Large intestine (tissue), 1 donor: ENCODE measurements around the gene BTG2. TPM values are rescaled to one million over a fixed set of nuclear protein-coding genes. Genes with fewer than 3 reads are reported as not detected.

ENCODE experiments used
- polyA plus RNA-seq: library from polyadenylated mRNA; unstranded; fragments of 120-200 nt; gene quantifications from one replicate; pipeline ENCODE4 v1.2.1, GENCODE V29; 2013

Gene BTG2
- polyA plus RNA-seq, 1 donor: 191 TPM

Other genes starting within 250 kb of the BTG2 start
- 0.66 TPM for gene MYOG, start 219.5 kb upstream of the BTG2 start, polyA plus RNA-seq
- 0.55 TPM for gene ADORA1, start 177.8 kb upstream of the BTG2 start, polyA plus RNA-seq
- gene MYBPH, start 129.7 kb upstream of the BTG2 start, polyA plus RNA-seq: 0.45 TPM
- 0.22 TPM for gene CHI3L1, start 118.8 kb upstream of the BTG2 start, polyA plus RNA-seq
- 0.18 TPM for gene CHIT1, start 75.8 kb upstream of the BTG2 start, polyA plus RNA-seq
- gene FMOD, start 45.6 kb downstream of the BTG2 start, polyA plus RNA-seq: 104 TPM
- gene PRELP, start 170.3 kb downstream of the BTG2 start, polyA plus RNA-seq: 4.4 TPM
- not detected for gene OPTC, start 188.6 kb downstream of the BTG2 start, polyA plus RNA-seq